A673 (cell line): Measurements from ENCODE around the gene OR8B12. TPM values are rescaled to one million over a fixed set of nuclear protein-coding genes. Genes with fewer than 3 reads are reported as not detected.
A peak's percentile ranks its signal among the peaks of the same experiment; 100 is the strongest.

Experiments used
- BruUV-seq: library from RNA; stranded (reverse); fragments of 400-500 nt; replicated peaks from 2 replicates; lab custom pipeline; 2021; lab: Mats Ljungman, UMichigan
- CTCF ChIA-PET: fragments of 300-600 bp; sonication (Branson Sonifier 250); formaldehyde crosslinking; loops from one replicate; lab custom pipeline; 2022; ENCODE audit warnings: antibody characterized with exemption; lab: Charles Lee
- POLR2A ChIA-PET: fragments of 300-600 bp; sonication (Branson Sonifier 250); formaldehyde crosslinking; loops from one replicate; lab custom pipeline; 2022; ENCODE audit warnings: antibody characterized with exemption; ENCODE audit not compliant: low non-redundant PET; lab: Charles Lee
- DNase-seq: peaks from one replicate; pipeline ENCODE4 v3.0.0-alpha.2; 2015; ENCODE audit warnings: low spot score
- H3K27ac ChIP-seq: fragments of 200-600 bp; sonication (generic); 2 replicates; pipeline ENCODE4 v1.5.1; 2016; ENCODE audit warnings: mixed run types, low read depth, mild to moderate bottlenecking, mixed read lengths, antibody characterized with exemption, low read length; ENCODE audit not compliant: poor library complexity, severe bottlenecking
- H3K27me3 ChIP-seq: fragments of 200-600 bp; sonication (generic); replicated peaks from 2 replicates; pipeline ENCODE4 v1.6.1; 2017; ENCODE audit warnings: mixed run types, low read depth, mild to moderate bottlenecking, mixed read lengths, antibody characterized with exemption, low read length; ENCODE audit not compliant: insufficient read depth, poor library complexity
- H3K36me3 ChIP-seq: fragments of 200-600 bp; sonication (generic); 2 replicates; pipeline ENCODE4 v1.6.1; 2016; ENCODE audit warnings: mixed run types, mild to moderate bottlenecking, mixed read lengths, antibody characterized with exemption, low read length; ENCODE audit not compliant: insufficient read depth, poor library complexity, severe bottlenecking
- H3K4me1 ChIP-seq: fragments of 200-600 bp; sonication (generic); 2 replicates; pipeline ENCODE4 v1.6.1; 2017; ENCODE audit warnings: mixed run types, mild to moderate bottlenecking, mixed read lengths, antibody characterized with exemption, low read length; ENCODE audit not compliant: insufficient read depth, poor library complexity, severe bottlenecking
- H3K4me3 ChIP-seq: fragments of 200-600 bp; sonication (generic); 2 replicates; pipeline ENCODE4 v1.5.1; 2016; ENCODE audit warnings: low read depth, mixed run types, mild to moderate bottlenecking, mixed read lengths, low read length; ENCODE audit not compliant: poor library complexity, severe bottlenecking
- H3K9me3 ChIP-seq: fragments of 200-600 bp; sonication (generic); 2 replicates; pipeline ENCODE4 v1.6.1; 2016; ENCODE audit warnings: mixed run types, low read depth, mild to moderate bottlenecking, mixed read lengths, antibody characterized with exemption, low read length; ENCODE audit not compliant: poor library complexity, severe bottlenecking
- EZH2 ChIP-seq: fragments of 200-600 bp; sonication (generic); IDR thresholded peaks from 2 replicates; pipeline ENCODE4 v1.6.1; 2017; ENCODE audit warnings: borderline replicate concordance, low read depth, mild to moderate bottlenecking, mixed read lengths, antibody characterized with exemption, low read length; ENCODE audit not compliant: poor library complexity, severe bottlenecking
- intact Hi-C: fragments of 100-400 bp; cut with micrococcal nuclease; formaldehyde crosslinking; loops from one replicate; pipeline ENCODE4 v1.10.0; 2022; ENCODE audit not compliant: unreplicated experiment
- total RNA-seq: library from RNA; stranded (reverse); gene quantifications from 2 replicates; pipeline ENCODE4 v1.2.3, GENCODE V29; 2021
- TF ChIP-seq, protein P1 (sequence below): fragments of 300-800, 200-600 bp; sonication (generic); conservative IDR thresholded peaks from 2 replicates; pipeline ENCODE4 v1.5.1; 2017; ENCODE audit warnings: low read depth, mild to moderate bottlenecking, antibody characterized with exemption, low read length, moderate library complexity, mixed read lengths

Gene OR8B12
- total RNA-seq, 1 experiment from 2014 or later = not detected

DNA sequence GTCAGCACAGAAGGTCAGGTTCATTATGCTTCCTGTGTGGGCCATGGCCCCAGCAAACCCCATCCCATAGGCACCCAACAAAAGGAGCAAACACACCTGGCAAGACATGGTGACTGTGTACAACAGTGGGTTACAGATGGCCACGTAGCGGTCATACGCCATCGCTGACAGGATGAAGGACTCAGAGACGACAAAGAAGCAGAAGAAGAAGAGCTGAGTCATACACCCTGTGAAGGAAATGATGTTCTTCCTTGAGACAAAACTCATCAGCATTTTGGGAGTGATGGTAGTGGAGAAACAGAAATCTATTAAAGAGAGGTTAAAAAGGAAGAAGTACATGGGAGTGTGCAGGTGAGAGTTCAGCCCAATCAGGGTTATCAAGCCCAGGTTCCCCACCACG is 309 bp downstream of the OR8B12 start:
- no peak overlapping the region for H3K4me3 ChIP-seq
- no TSS peak for BruUV-seq
- ChIA-PET POLR2A (no interaction called here), CTCF (no interaction called here)
- no peak overlapping the region for H3K27ac ChIP-seq
- no peak for TF ChIP-seq EZH2
- TF ChIP-seq, protein P1, sequence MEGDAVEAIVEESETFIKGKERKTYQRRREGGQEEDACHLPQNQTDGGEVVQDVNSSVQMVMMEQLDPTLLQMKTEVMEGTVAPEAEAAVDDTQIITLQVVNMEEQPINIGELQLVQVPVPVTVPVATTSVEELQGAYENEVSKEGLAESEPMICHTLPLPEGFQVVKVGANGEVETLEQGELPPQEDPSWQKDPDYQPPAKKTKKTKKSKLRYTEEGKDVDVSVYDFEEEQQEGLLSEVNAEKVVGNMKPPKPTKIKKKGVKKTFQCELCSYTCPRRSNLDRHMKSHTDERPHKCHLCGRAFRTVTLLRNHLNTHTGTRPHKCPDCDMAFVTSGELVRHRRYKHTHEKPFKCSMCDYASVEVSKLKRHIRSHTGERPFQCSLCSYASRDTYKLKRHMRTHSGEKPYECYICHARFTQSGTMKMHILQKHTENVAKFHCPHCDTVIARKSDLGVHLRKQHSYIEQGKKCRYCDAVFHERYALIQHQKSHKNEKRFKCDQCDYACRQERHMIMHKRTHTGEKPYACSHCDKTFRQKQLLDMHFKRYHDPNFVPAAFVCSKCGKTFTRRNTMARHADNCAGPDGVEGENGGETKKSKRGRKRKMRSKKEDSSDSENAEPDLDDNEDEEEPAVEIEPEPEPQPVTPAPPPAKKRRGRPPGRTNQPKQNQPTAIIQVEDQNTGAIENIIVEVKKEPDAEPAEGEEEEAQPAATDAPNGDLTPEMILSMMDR = no peak
- no peaks in the 10 kb centered on the region for H3K4me1 ChIP-seq
- peaks cover 3% of the 10 kb centered on the region for H3K27me3 ChIP-seq
- H3K36me3 ChIP-seq = no peaks in the 10 kb centered on the region
- intact Hi-C loops = no loop called here
- no peak for DNase-seq
- no peaks in the 10 kb centered on the region for H3K9me3 ChIP-seq

DNA sequence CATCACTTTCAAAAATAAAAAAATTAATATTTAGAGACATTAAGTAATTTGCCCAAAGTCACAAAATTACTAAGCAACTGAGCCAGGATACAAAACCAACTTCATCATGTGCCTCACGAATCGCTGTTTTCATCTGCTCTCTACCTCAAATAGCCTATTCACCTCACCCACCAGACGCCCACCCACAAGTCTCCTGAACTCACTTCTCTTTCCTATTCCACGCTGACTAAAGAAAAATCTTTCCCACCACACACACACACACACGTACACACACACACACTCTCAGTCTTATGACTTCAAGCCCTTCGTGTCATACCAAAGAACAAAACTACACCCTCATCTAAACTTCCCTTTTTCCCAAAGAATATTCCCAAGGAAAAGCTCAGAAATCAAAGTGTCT is 2.2 kb downstream of the OR8B12 start:
- no peaks in the 10 kb centered on the region for H3K36me3 ChIP-seq
- ChIA-PET CTCF (no interaction called here), POLR2A (interaction anchor here (0.5 kb wide), 1 partner anchor 295 kb away, joined by 4 read pairs; no protein-coding TSS in a partner anchor)
- peaks cover 3% of the 10 kb centered on the region for H3K27me3 ChIP-seq
- TF ChIP-seq, protein P1 = no peak
- no peak for TF ChIP-seq EZH2
- DNase-seq = no peak
- H3K4me3 ChIP-seq = no peak overlapping the region
- intact Hi-C loops = no loop called here
- no peaks in the 10 kb centered on the region for H3K4me1 ChIP-seq
- H3K9me3 ChIP-seq = no peaks in the 10 kb centered on the region
- no TSS peak for BruUV-seq
- no peak overlapping the region for H3K27ac ChIP-seq

DNA sequence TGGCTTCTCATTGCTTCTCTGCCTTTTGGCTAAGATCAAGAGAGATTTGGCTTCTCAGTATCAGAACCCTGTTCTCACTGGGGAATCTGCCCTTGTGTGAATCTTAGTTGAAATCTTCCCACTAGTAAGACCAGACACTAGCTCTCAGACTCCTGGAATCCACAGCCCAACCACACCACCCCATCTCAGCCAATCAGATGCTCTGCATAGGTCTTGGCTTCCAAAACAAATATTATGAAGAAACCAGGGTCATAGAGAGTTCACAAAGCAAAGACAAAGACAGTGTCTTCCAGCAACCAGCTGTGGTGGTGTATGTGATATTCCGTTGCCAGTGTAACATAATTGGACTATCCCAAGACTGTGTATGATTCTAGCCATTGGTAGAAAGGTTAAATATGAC is 5.4 kb downstream of the OR8B12 start:
- intact Hi-C loops = no loop called here
- Histone ChIP-seq H3K9me3 (no peaks in the 10 kb centered on the region), H3K27ac (no peak overlapping the region), H3K4me1 (no peaks in the 10 kb centered on the region), H3K27me3 (peaks cover 3% of the 10 kb centered on the region), H3K36me3 (no peaks in the 10 kb centered on the region), H3K4me3 (no peak overlapping the region)
- DNase-seq = peak; percentile 34
- CTCF ChIA-PET = no interaction called here
- TF ChIP-seq EZH2 = no peak
- TF ChIP-seq, protein P1 = no peak
- BruUV-seq = no TSS peak
- POLR2A ChIA-PET = interaction anchor here (0.7 kb wide), 1 partner anchor 299 kb away, joined by 3 read pairs; no protein-coding TSS in a partner anchor
